B cell (primary cell): ENCODE measurements around the gene CAPN15. TPM values are rescaled to one million over a fixed set of nuclear protein-coding genes. Genes with fewer than 3 reads are reported as not detected.
"Not testable (repeated sequence)": the region's sequence is repeated elsewhere in the genome, so short reads cannot be mapped to it uniquely, and the experiment has no call there.

ENCODE experiments used
- ATAC-seq: fragments of 200-7000 bp; cut with Tn5 transposase; one replicate; pipeline ENCODE4 v1.10.0; 2021; ENCODE audit warnings: low read depth, mild to moderate bottlenecking, moderate number of reproducible peaks, moderate library complexity
- CTCF ChIA-PET: fragments of 350-600 bp; sonication (Branson Sonifier 250); formaldehyde crosslinking; loops from one replicate; lab custom pipeline; 2021; ENCODE audit warnings: antibody characterized with exemption, inconsistent platforms; lab: Charles Lee
- POLR2A ChIA-PET: fragments of 350-600 bp; sonication (Branson Sonifier 250); formaldehyde crosslinking; loops from one replicate; lab custom pipeline; 2021; ENCODE audit warnings: antibody characterized with exemption; lab: Charles Lee
- DNase-seq: peaks from one replicate; pipeline ENCODE4 v3.0.0; 2013
- H2AFZ ChIP-seq: 2 replicates; pipeline ENCODE4 v1.6.1; 2012; ENCODE audit warnings: mild to moderate bottlenecking, low read depth, low read length; ENCODE audit not compliant: insufficient read depth, poor library complexity, severe bottlenecking
- H3K27ac ChIP-seq, 2 donors: 1 replicate in 1 of 2; 2 replicates in 1 of 2; pipeline ENCODE4 v1.5.1; 2012 to 2013; ENCODE audit warnings: low read length in 2 of 2, mild to moderate bottlenecking in 2 of 2, moderate library complexity in 1 of 2
- H3K27me3 ChIP-seq, 4 experiments: fragments of 200-600 bp in 1 of 4; sonication (generic) in 1 of 4; replicated peaks in 1 of 4; 1 replicate in 2 of 4; 2 replicates in 2 of 4; pipeline versions ENCODE4 v1.6.1 to v1.7.0; 2013 to 2016; ENCODE audit warnings: low read length in 3 of 4, mild to moderate bottlenecking in 2 of 4, mixed read lengths in 1 of 4, moderate library complexity in 1 of 4; ENCODE audit not compliant: insufficient read depth in 4 of 4, control insufficient read depth in 3 of 4; ENCODE audit errors: control extremely low read depth in 1 of 4
- H3K36me3 ChIP-seq, 2 experiments: replicated peaks in 1 of 2; 1 replicate in 1 of 2; 2 replicates in 1 of 2; pipeline versions ENCODE4 v1.6.1 to v1.7.1; 2013; ENCODE audit warnings: low read length in 1 of 2; ENCODE audit not compliant: insufficient read depth in 2 of 2, control insufficient read depth in 1 of 2; ENCODE audit errors: control extremely low read depth in 1 of 2, extremely low read depth in 1 of 2
- H3K4me1 ChIP-seq, 2 donors: fragments of 200-600 bp in 1 of 2; sonication (generic) in 1 of 2; 1 replicate in 1 of 2; 2 replicates in 1 of 2; pipeline versions ENCODE4 v1.5.1 to v1.6.1; 2013 to 2017; ENCODE audit warnings: low read length in 2 of 2; ENCODE audit not compliant: control insufficient read depth in 2 of 2, insufficient read depth in 2 of 2
- H3K4me2 ChIP-seq: replicated peaks from 2 replicates; pipeline ENCODE3; 2012; ENCODE audit warnings: mild to moderate bottlenecking, low read depth, low read length; ENCODE audit not compliant: poor library complexity, severe bottlenecking
- H3K4me3 ChIP-seq, 5 experiments: fragments of 200-600 bp in 1 of 5; sonication (generic) in 1 of 5; 1 replicate in 3 of 5; 2 replicates in 2 of 5; pipeline versions ENCODE4 v1.5.1 to v1.7.0; 2011 to 2016; ENCODE audit warnings: low read length in 4 of 5, mild to moderate bottlenecking in 4 of 5, low read depth in 2 of 5, control low read depth in 1 of 5, moderate library complexity in 1 of 5; ENCODE audit not compliant: insufficient read depth in 1 of 5; ENCODE audit errors: control extremely low read depth in 1 of 5, extremely low read depth in 1 of 5
- H3K79me2 ChIP-seq: fragments of 200-600 bp; sonication (generic); one replicate; pipeline ENCODE4 v1.6.0; 2016; ENCODE audit warnings: low read length; ENCODE audit not compliant: control insufficient read depth, insufficient read depth
- H3K9ac ChIP-seq: fragments of 200-600 bp; sonication (generic); 2 replicates; pipeline ENCODE4 v1.6.1; 2017; ENCODE audit warnings: mild to moderate bottlenecking, low read length, moderate library complexity
- H3K9me3 ChIP-seq, 3 donors: one replicate each; pipeline versions ENCODE4 v1.6.1 to v1.7.1; 2013; ENCODE audit warnings: low read length in 2 of 3; ENCODE audit not compliant: control insufficient read depth in 2 of 3, insufficient read depth in 1 of 3; ENCODE audit errors: control extremely low read depth in 1 of 3
- H4K20me1 ChIP-seq: 2 replicates; pipeline ENCODE4 v1.6.0; 2012; ENCODE audit warnings: mild to moderate bottlenecking, low read length; ENCODE audit not compliant: insufficient read depth, control insufficient read depth, poor library complexity, severe bottlenecking
- H3K27ac Mint-ChIP-seq: one replicate; pipeline ENCODE4 v1.8.0; 2021; ENCODE audit warnings: mixed read lengths
- H3K27me3 Mint-ChIP-seq: one replicate; pipeline ENCODE4 v1.8.0; 2021; ENCODE audit warnings: mixed read lengths
- H3K4me1 Mint-ChIP-seq: one replicate; pipeline ENCODE4 v1.8.0; 2021; ENCODE audit warnings: mixed read lengths
- H3K4me3 Mint-ChIP-seq: one replicate; pipeline ENCODE4 v1.8.0; 2021; ENCODE audit warnings: mixed read lengths
- H3K9me3 Mint-ChIP-seq: one replicate; pipeline ENCODE4 v1.8.0; 2022; ENCODE audit warnings: mixed read lengths; ENCODE audit not compliant: insufficient read depth
- EZH2 ChIP-seq: IDR thresholded peaks from 2 replicates; pipeline ENCODE4 v1.6.1; 2012; ENCODE audit warnings: borderline replicate concordance, low read depth, mild to moderate bottlenecking, moderate library complexity, low read length; ENCODE audit not compliant: insufficient read depth, poor library complexity, severe bottlenecking
- WGBS: methylation state at CpG from one replicate; pipeline ENCODE4 v1.1.5; 2013; ENCODE audit warnings: missing lambda C conversion rate; ENCODE audit not compliant: insufficient coverage; 5-methylcytosine and 5-hydroxymethylcytosine counted together
- intact Hi-C: fragments of 100-400 bp; cut with micrococcal nuclease; formaldehyde crosslinking; loops from one replicate; pipeline ENCODE4 v1.10.0; 2022
- polyA plus RNA-seq: library from polyadenylated mRNA; depleted of rRNA; stranded (reverse); fragments of >200 nt; gene quantifications from 2 replicates; pipeline ENCODE4 v1.2.3, GENCODE V29; 2012
- total RNA-seq, 2 donors: library from RNA; stranded (reverse); fragments of 120-200 nt in 1 of 2; gene quantifications; 1 replicate in 1 of 2; 2 replicates in 1 of 2; pipeline versions ENCODE4 v1.2.3 to v1.2.4, GENCODE V29; 2013 to 2022
- TF ChIP-seq, protein P1 (sequence below): fragments of 200-600 bp; IDR thresholded peaks from one replicate; pipeline ENCODE4 v1.8.0; 2022; ENCODE audit warnings: antibody characterized with exemption, mild to moderate bottlenecking

The CAPN15 gene
- total and polyA plus RNA-seq, 2 donors (not counting 1 experiment from before 2014, with no cell fraction given), result 67.2 to 77.2 TPM

DNA sequence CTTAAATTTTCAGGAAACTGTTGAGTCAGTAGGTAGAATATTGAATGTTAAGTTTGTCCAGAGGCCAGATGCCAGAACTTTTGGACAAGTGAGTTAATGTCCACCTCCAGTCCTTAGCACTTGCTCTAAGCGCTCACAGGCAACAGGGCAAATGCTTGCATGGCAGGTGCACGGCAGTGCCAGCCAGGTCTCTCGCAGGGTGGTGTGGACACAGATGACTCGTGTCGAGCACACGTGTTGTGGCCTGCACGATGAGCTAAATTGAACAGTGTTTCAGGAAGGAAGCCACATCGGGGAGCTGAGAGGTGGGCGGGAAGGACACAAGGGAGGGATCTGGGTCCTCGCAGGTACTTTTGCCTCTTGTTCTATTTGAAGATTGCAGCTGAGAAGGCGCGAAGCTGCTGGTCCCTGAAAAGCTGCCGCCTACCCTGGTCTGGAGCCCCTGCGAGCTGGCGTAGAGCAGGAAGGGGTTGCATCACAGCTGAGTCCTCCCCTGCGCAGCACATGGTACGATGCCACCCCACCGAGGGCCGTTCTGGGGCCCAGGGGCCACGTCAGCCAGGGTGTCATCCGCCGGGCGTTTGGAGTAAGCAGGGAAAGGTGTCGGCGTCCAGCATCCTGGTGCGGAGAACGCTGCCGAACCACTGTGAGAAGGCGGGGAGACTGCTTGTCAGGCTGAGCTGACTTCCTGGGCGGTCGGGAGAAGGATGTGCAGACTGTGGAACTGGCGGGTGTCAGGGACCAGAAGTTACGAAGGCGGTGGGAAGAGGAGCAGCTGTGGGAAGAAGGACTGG lies 68.6 kb downstream of the CAPN15 start:
- H3K27ac Mint-ChIP-seq, result no peak overlapping the region
- Histone ChIP-seq H3K27ac (no peak overlapping the region), H4K20me1 (peaks cover 43% of the 10 kb centered on the region), H3K4me3 (no peak overlapping the region), H3K27me3 (no peaks in the 10 kb centered on the region), H3K79me2 (peaks cover 70% of the 10 kb centered on the region), H2AFZ (no peak overlapping the region), H3K9ac (no peak overlapping the region), H3K36me3 (peaks cover 0 to 10% of the 10 kb centered on the region in 2 experiments), H3K4me1 (peaks cover 0 to 7% of the 10 kb centered on the region in 2 donors), H3K9me3 (peaks cover 0 to 7% (median 0%) of the 10 kb centered on the region in 3 donors), H3K4me2 (no peak overlapping the region)
- CTCF ChIA-PET, result interaction anchor here (0.7 kb wide), 1 partner anchor 9 kb away, joined by 3 read pairs; no protein-coding TSS in a partner anchor
- no peak overlapping the region for H3K4me3 Mint-ChIP-seq
- H3K27me3 Mint-ChIP-seq, result no peaks in the 10 kb centered on the region
- H3K9me3 Mint-ChIP-seq, result no peaks in the 10 kb centered on the region
- ATAC-seq (no peak), DNase-seq (no peak)
- POLR2A ChIA-PET, result no interaction called here
- intact Hi-C loops, result no loop called here
- TF ChIP-seq EZH2, result no peak
- TF ChIP-seq, protein P1, sequence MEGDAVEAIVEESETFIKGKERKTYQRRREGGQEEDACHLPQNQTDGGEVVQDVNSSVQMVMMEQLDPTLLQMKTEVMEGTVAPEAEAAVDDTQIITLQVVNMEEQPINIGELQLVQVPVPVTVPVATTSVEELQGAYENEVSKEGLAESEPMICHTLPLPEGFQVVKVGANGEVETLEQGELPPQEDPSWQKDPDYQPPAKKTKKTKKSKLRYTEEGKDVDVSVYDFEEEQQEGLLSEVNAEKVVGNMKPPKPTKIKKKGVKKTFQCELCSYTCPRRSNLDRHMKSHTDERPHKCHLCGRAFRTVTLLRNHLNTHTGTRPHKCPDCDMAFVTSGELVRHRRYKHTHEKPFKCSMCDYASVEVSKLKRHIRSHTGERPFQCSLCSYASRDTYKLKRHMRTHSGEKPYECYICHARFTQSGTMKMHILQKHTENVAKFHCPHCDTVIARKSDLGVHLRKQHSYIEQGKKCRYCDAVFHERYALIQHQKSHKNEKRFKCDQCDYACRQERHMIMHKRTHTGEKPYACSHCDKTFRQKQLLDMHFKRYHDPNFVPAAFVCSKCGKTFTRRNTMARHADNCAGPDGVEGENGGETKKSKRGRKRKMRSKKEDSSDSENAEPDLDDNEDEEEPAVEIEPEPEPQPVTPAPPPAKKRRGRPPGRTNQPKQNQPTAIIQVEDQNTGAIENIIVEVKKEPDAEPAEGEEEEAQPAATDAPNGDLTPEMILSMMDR, result no peak
- WGBS, result 95% methylated on average over 34 of the region's 34 CpGs
- peaks cover 27% of the 10 kb centered on the region for H3K4me1 Mint-ChIP-seq

DNA sequence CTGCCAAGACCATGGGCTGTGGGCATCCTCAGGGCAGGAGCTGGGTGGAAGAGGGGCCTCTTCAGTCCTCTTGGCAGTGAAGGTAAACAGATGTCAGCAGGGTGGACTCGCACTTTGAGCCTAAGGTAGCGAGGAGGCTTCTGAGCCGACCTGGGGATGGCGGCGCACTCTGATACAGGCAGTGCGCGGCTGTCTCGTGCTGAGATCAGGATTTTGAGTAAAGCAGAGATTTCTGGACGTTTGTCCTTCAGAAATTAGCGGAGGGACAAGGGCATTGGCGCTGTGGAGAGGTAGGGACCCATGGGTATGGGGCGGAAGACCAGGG lies 69.2 kb downstream of the CAPN15 start:
- H3K4me3 Mint-ChIP-seq, result no peak overlapping the region
- Histone ChIP-seq H3K27ac (no peak overlapping the region), H3K27me3 (no peaks in the 10 kb centered on the region), H3K79me2 (peaks cover 69% of the 10 kb centered on the region), H3K4me3 (no peak overlapping the region), H3K36me3 (peaks cover 0 to 13% of the 10 kb centered on the region in 2 experiments), H3K4me1 (peaks cover 0 to 5% of the 10 kb centered on the region in 2 donors), H2AFZ (no peak overlapping the region), H3K9ac (no peak overlapping the region), H3K4me2 (no peak overlapping the region), H3K9me3 (peaks cover 0 to 7% (median 0%) of the 10 kb centered on the region in 3 donors), H4K20me1 (peaks cover 43% of the 10 kb centered on the region)
- ChIA-PET CTCF (interaction anchor here (0.7 kb wide), 1 partner anchor 10 kb away, joined by 3 read pairs; no protein-coding TSS in a partner anchor), POLR2A (no interaction called here)
- DNase-seq (no peak), ATAC-seq (no peak)
- H3K4me1 Mint-ChIP-seq, result peaks cover 25% of the 10 kb centered on the region
- TF ChIP-seq, protein P1, result no peak
- no peak for TF ChIP-seq EZH2
- no peak overlapping the region for H3K27ac Mint-ChIP-seq
- no peaks in the 10 kb centered on the region for H3K9me3 Mint-ChIP-seq
- intact Hi-C loops, result no loop called here
- 99% methylated on average over 12 of the region's 12 CpGs for WGBS
- H3K27me3 Mint-ChIP-seq, result no peaks in the 10 kb centered on the region

- H3K4me1 ChIP-seq, H3K4me3 ChIP-seq, H2AFZ ChIP-seq, H3K27me3 ChIP-seq, H3K4me2 ChIP-seq, intact Hi-C loops, H3K9ac ChIP-seq, H3K27ac Mint-ChIP-seq, H3K9me3 ChIP-seq, ATAC-seq, DNase-seq, H3K9me3 Mint-ChIP-seq, H3K4me3 Mint-ChIP-seq, CTCF ChIA-PET, H3K27me3 Mint-ChIP-seq, H3K27ac ChIP-seq, POLR2A ChIA-PET: not testable (repeated sequence)
- WGBS, result 96% methylated on average over 4 of the region's 7 CpGs
- Histone ChIP-seq H3K79me2 (peaks cover 68% of the 10 kb centered on the region), H3K36me3 (peaks cover 0 to 13% of the 10 kb centered on the region in 2 experiments), H4K20me1 (peaks cover 38% of the 10 kb centered on the region)
- peaks cover 17% of the 10 kb centered on the region for H3K4me1 Mint-ChIP-seq
Observed at GRCh38 chr16:597655-598054, 70.1 kb downstream of the CAPN15 start.
